H9 (cell line): ENCODE data around the gene TST. TPM values are rescaled to one million over a fixed set of nuclear protein-coding genes. Genes with fewer than 3 reads are reported as not detected.

Source experiments
- DNase-seq: peaks from one replicate; pipeline ENCODE4 v3.0.0-alpha.2; 2017
- H2AFZ ChIP-seq: one replicate; pipeline ENCODE4 v1.6.1; 2013; ENCODE audit warnings: mild to moderate bottlenecking, low read length, control low read depth, moderate library complexity
- H2AK5ac ChIP-seq: 2 replicates; pipeline ENCODE4 v1.6.1; 2013; ENCODE audit warnings: low read length, control low read depth, mixed read lengths; ENCODE audit not compliant: insufficient read length
- H2BK120ac ChIP-seq: one replicate; pipeline ENCODE4 v1.6.1; 2013; ENCODE audit warnings: low read depth, mild to moderate bottlenecking, low read length, control low read depth, inconsistent platforms; ENCODE audit not compliant: poor library complexity, severe bottlenecking
- H2BK12ac ChIP-seq: 2 replicates; pipeline ENCODE4 v1.6.1; 2013; ENCODE audit warnings: low read length, control low read depth, mixed read lengths, low read depth; ENCODE audit not compliant: insufficient read length
- H2BK15ac ChIP-seq: 2 replicates; pipeline ENCODE4 v1.6.1; 2013; ENCODE audit warnings: low read depth, low read length, control low read depth
- H2BK20ac ChIP-seq: one replicate; pipeline ENCODE4 v1.6.1; 2013; ENCODE audit warnings: low read depth, mild to moderate bottlenecking, low read length, control low read depth, inconsistent platforms; ENCODE audit not compliant: poor library complexity, severe bottlenecking
- H2BK5ac ChIP-seq: 2 replicates; pipeline ENCODE4 v1.6.1; 2013; ENCODE audit warnings: low read length, control low read depth, mixed read lengths; ENCODE audit not compliant: insufficient read length
- H3K14ac ChIP-seq: 2 replicates; pipeline ENCODE4 v1.6.1; 2013; ENCODE audit warnings: low read length, control low read depth; ENCODE audit not compliant: insufficient read depth
- H3K18ac ChIP-seq: 2 replicates; pipeline ENCODE4 v1.6.1; 2013; ENCODE audit warnings: low read depth, mild to moderate bottlenecking, mixed read lengths, low read length, control low read depth; ENCODE audit not compliant: insufficient read length
- H3K23ac ChIP-seq: 2 replicates; pipeline ENCODE4 v1.6.1; 2013; ENCODE audit warnings: low read length, control low read depth, mixed read lengths, low read depth; ENCODE audit not compliant: insufficient read length
- H3K23me2 ChIP-seq: 2 replicates; pipeline ENCODE4 v1.6.1; 2013; ENCODE audit warnings: low read depth, mild to moderate bottlenecking, mixed read lengths, low read length, control low read depth; ENCODE audit not compliant: insufficient read length, poor library complexity, severe bottlenecking
- H3K27ac ChIP-seq: 2 replicates; pipeline ENCODE4 v1.5.1; 2013; ENCODE audit warnings: low read length, control low read depth, mixed read lengths, low read depth; ENCODE audit not compliant: insufficient read length
- H3K27me3 ChIP-seq: 2 replicates; pipeline ENCODE4 v1.6.1; 2013; ENCODE audit warnings: low read length, control low read depth, inconsistent platforms; ENCODE audit not compliant: insufficient read depth
- H3K4ac ChIP-seq: 2 replicates; pipeline ENCODE4 v1.6.1; 2013; ENCODE audit warnings: low read depth, mild to moderate bottlenecking, control low read depth, inconsistent platforms, low read length, moderate library complexity
- H3K4me1 ChIP-seq: 2 replicates; pipeline ENCODE4 v1.6.1; 2013; ENCODE audit warnings: low read length, control low read depth, inconsistent platforms; ENCODE audit not compliant: insufficient read depth
- H3K4me2 ChIP-seq: 2 replicates; pipeline ENCODE4 v1.6.1; 2013; ENCODE audit warnings: low read length, control low read depth, mixed read lengths; ENCODE audit not compliant: insufficient read length, insufficient read depth
- H3K56ac ChIP-seq: 2 replicates; pipeline ENCODE4 v1.6.1; 2013; ENCODE audit warnings: low read depth, mild to moderate bottlenecking, mixed read lengths, low read length, control low read depth; ENCODE audit not compliant: insufficient read length
- H3K79me1 ChIP-seq: 2 replicates; pipeline ENCODE4 v1.6.1; 2013; ENCODE audit warnings: low read depth, mild to moderate bottlenecking, moderate library complexity, low read length, control low read depth, inconsistent platforms; ENCODE audit not compliant: insufficient read depth, poor library complexity, severe bottlenecking
- H3K79me2 ChIP-seq: 2 replicates; pipeline ENCODE4 v1.6.1; 2013; ENCODE audit warnings: low read length, control low read depth, inconsistent platforms; ENCODE audit not compliant: insufficient read depth
- H3K9ac ChIP-seq: 2 replicates; pipeline ENCODE4 v1.6.1; 2013; ENCODE audit warnings: low read length, control low read depth, mixed read lengths; ENCODE audit not compliant: insufficient read length; ENCODE audit errors: extremely low read depth
- H3K9me3 ChIP-seq: one replicate; pipeline ENCODE4 v1.6.1; 2013; ENCODE audit warnings: low read depth, low read length, inconsistent platforms; ENCODE audit not compliant: control insufficient read depth
- H3T11ph ChIP-seq: one replicate; pipeline ENCODE4 v1.6.1; 2013; ENCODE audit warnings: mild to moderate bottlenecking, low read length, control low read depth, inconsistent platforms
- H4K20me1 ChIP-seq: one replicate; pipeline ENCODE4 v1.6.1; 2013; ENCODE audit not compliant: control insufficient read depth, insufficient read length, insufficient read depth
- H4K5ac ChIP-seq: 2 replicates; pipeline ENCODE4 v1.6.1; 2013; ENCODE audit warnings: low read depth, mild to moderate bottlenecking, mixed read lengths, low read length, control low read depth; ENCODE audit not compliant: insufficient read length
- H4K8ac ChIP-seq: replicated peaks from 2 replicates; pipeline ENCODE4 v1.6.1; 2013; ENCODE audit warnings: low read length, control low read depth, mixed read lengths, low read depth; ENCODE audit not compliant: insufficient read length
- H4K91ac ChIP-seq: 2 replicates; pipeline ENCODE4 v1.6.1; 2013; ENCODE audit warnings: low read depth, mild to moderate bottlenecking, moderate library complexity, mixed read lengths, low read length, control low read depth; ENCODE audit not compliant: insufficient read length
- H3K27ac Mint-ChIP-seq, 3 experiments: 2 replicates in 2 of 3; 3 replicates in 1 of 3; pipeline ENCODE4 v1.8.0; 2020 to 2021; ENCODE audit warnings: mixed read lengths in 3 of 3, mild to moderate bottlenecking in 1 of 3, moderate library complexity in 1 of 3
- H3K27me3 Mint-ChIP-seq: 2 replicates; pipeline ENCODE4 v1.8.0; 2021; ENCODE audit warnings: low read depth, mild to moderate bottlenecking, moderate library complexity, mixed read lengths
- H3K36me3 Mint-ChIP-seq, 3 experiments: 2 replicates in 2 of 3; 3 replicates in 1 of 3; pipeline ENCODE4 v1.8.0; 2020 to 2021; ENCODE audit warnings: low read depth in 3 of 3, mixed read lengths in 3 of 3; ENCODE audit not compliant: insufficient read depth in 1 of 3
- H3K4me1 Mint-ChIP-seq, 2 experiments: 2 replicates each; pipeline ENCODE4 v1.8.0; 2020; ENCODE audit warnings: mixed read lengths in 2 of 2
- H3K4me3 Mint-ChIP-seq, 2 experiments: 2 replicates in 1 of 2; 3 replicates in 1 of 2; pipeline ENCODE4 v1.8.0; 2020 to 2021; ENCODE audit warnings: mild to moderate bottlenecking in 2 of 2, mixed read lengths in 2 of 2, moderate library complexity in 1 of 2
- H3K9me3 Mint-ChIP-seq, 2 experiments: 2 replicates in 1 of 2; 3 replicates in 1 of 2; pipeline ENCODE4 v1.8.0; 2020; ENCODE audit warnings: mild to moderate bottlenecking in 2 of 2, mixed read lengths in 2 of 2, moderate library complexity in 1 of 2
- CTCF ChIP-seq: fragments of 200-600 bp; sonication (generic); conservative IDR thresholded peaks from 3 replicates; pipeline ENCODE4 v1.8.0; 2021; ENCODE audit warnings: antibody characterized with exemption, mild to moderate bottlenecking
- WGBS: extraction: QIAGEN DNeasy Blood & Tissue Kit; methylation state at CpG from one replicate; pipeline ENCODE4 v1.1.7; 2013; ENCODE audit warnings: missing lambda C conversion rate, low lambda C conversion rate, mixed read lengths; ENCODE audit not compliant: insufficient read length; ENCODE audit errors: extremely low coverage; 5-methylcytosine and 5-hydroxymethylcytosine counted together
- total RNA-seq: library from RNA; stranded (reverse); gene quantifications from 2 replicates; pipeline ENCODE4 v1.2.1, GENCODE V29; 2021

The TST gene
- total RNA-seq, 1 experiment from 2014 or later = 31.9 TPM

- Histone ChIP-seq H3K4me2 (no peak overlapping the region), H3K9me3 (no peaks in the 10 kb centered on the region), H2BK12ac (no peak overlapping the region), H3K23me2 (no peaks in the 10 kb centered on the region), H2BK120ac (no peak overlapping the region), H4K20me1 (no peaks in the 10 kb centered on the region), H4K91ac (no peak overlapping the region), H2AFZ (no peak overlapping the region), H3K56ac (no peak overlapping the region), H4K5ac (no peak overlapping the region), H3K27me3 (no peaks in the 10 kb centered on the region), H2AK5ac (no peak overlapping the region), H3K14ac (no peak overlapping the region), H3K27ac (no peak overlapping the region), H3K79me1 (no peaks in the 10 kb centered on the region), H3K4ac (no peak overlapping the region), H2BK20ac (no peak overlapping the region), H3K9ac (no peak overlapping the region), H3K4me1 (no peaks in the 10 kb centered on the region), H2BK15ac (no peak overlapping the region), H3K79me2 (no peaks in the 10 kb centered on the region), H3K18ac (no peak overlapping the region), H4K8ac (no peak overlapping the region), H3T11ph (no peak overlapping the region), H3K23ac (no peak overlapping the region), H2BK5ac (no peak overlapping the region)
- Mint-ChIP-seq H3K9me3 (peaks cover 0 to 2% of the 10 kb centered on the region in 2 experiments; a peak in 1 of 5 replicates), H3K36me3 (no peaks in the 10 kb centered on the region), H3K4me1 (peaks cover 10 to 20% of the 10 kb centered on the region in 2 experiments), H3K27me3 (peaks cover 21% of the 10 kb centered on the region), H3K27ac (no peak overlapping the region), H3K4me3 (no peak overlapping the region)
- no peak for DNase-seq
- no CpG with 5 or more reads among the region's 2 CpGs for WGBS
- no peak for TF ChIP-seq CTCF
Measured at GRCh38 chr22:36965696-36966095, 53.6 kb downstream of the TST start.
